Amniotic stem cell (primary cell): ENCODE results near the gene PALM2AKAP2.

Experiments used
- DNase-seq: peaks from one replicate; lab custom pipeline; 2025; lab: John Stamatoyannopoulos, UW

PALM2AKAP2 gene

DNA sequence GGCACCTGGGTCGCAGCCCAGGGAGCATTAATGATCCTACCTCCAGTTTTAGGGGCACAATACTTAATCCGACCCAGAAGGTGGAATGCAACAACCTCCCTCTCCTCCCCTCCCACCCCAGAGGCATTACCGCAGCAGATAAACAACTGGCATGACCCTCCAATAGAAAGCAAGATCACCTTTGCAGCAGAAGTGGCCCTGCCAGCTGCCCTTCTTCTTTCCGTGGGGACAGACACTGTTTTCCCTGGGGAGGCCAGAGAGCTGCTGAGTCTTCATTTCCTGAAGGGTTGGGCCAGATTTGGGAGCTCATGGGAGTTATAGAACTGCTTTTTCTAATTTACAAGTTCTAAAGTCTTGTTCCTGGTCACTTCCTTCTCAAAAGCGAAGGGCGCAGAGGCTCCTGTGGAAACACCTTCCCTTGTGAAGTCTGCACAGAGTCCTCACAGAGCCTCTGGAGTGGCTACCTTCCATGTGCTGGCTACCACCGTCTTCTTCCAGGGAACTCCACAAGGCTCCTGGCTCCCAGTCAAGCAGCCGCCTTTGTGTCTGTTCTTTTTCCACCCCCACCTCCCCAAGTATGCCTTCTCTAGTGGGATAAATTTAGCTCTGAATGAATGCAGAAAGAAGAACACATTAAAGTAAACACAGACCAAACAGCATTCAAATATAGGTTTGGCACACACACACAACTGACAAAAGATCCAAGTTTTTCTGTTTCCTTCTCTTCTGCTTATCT is 8.0 kb upstream of the PALM2AKAP2 start:
- DNase-seq: no peak

DNA sequence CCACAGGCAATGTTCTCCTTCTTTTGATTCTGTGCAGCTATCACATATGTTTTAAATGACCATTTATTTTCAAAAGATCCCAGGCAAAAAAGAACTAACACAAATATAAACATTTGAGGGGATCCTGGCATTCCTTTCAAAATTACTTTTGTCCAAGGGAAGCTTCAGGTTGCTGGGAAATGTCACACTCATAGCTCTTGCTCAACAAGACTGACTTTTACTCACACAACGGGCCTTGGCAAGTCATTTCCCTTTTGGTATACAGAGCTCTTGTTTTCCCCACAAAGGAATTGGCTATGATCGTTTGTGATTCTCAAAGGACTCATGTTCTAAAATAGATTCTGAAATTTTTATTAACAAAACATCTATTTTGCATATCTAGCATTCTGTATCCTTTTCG is 4.5 kb upstream of the PALM2AKAP2 start:
- no peak for DNase-seq

DNA sequence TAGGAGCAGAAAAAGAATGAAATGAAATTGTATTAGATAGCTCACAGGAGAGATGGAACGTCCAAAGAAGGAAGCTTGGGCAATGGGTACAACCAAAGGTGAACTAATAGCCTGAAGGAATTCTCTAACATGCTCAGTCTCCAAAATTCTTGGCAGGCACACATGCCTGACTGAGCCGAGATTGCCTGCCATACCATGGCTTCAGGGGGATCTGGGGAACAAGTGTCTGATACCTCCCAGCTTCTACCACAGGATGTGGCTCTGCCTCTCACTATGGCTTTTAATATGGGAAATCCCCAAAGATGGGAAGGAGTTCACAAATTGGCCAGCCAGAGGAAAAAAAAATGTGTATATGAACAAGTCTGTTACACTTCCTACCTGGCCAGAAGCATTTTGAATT is 3.6 kb upstream of the PALM2AKAP2 start:
- DNase-seq: no peak

DNA sequence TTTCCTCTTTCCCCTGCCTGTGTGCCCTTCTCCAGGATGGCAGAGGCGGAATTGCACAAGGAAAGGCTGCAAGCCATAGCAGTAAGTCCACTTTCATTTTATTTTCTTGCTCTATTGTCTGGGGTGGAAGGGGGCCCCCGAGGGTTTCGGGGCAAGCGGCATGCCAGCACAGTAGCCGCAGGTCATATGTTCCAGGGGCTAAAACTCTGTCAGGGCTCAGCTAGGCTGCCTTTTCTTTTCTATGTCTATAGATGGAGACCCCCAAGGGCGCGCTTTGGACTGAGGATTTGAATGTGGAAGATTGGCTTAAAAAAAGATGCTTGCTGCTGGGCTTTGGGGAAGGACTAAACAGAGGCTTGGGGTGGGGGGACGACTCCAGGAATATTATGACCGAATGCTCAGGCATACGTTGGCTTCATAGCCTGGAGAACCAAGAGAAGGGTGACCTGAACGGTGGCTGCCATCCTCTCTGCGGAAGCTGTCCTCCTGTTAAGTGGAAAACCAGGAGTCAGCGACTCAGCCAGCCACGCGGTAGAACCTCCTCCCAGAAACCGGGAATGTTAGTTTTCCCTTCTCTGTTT is 545 bp downstream of the PALM2AKAP2 start:
- no peak for DNase-seq

DNA sequence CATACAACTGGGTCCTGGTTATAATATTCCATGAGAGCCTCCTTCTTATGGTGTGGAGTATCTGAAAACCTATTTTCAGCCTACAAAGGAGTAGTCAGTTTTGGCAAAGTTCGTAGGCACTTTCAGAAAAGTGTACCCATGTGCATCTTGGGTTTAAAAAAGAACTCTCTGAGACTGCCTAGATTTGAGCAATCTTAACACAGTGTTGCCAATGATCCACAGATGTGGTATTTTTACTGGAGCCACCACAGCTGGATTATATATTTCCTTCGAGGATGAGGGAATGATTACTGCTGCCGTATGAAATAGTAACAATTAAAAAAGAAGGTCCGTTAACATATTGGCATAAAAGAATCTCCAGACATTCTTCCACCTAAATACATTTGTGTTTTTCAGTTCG is 1.1 kb downstream of the PALM2AKAP2 start:
- no peak for DNase-seq

DNA sequence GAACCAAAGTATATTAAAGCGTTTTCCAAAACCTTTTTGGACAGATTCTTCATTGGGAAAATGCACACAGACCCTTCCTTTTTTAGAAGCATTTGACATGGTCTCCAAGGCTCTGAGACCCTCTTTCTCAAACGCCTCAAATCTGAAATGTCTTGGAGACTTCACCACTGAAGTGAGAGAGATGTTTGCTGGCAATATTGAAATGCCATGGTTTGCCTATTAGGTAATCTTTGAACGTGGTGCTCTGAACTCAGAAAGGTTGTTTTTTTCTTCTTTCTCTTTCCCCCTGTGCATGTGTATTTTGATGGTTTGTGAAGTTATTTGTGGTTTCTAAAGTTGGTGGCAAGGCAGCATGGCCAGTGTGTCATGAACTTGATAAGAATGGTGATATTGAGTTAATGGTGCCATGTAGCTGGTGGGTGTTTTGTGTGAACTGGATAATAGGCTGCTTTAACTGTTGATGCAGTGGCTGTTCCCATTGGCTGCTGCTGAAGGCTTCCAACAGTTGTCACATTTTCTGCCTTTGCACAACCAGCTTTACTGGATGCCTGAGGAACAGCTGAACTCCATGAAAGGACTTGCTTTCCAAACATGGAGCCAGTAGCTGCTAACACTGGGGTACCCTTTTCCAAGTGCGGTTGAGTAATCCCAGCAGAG is 1.7 kb downstream of the PALM2AKAP2 start:
- DNase-seq: no peak

DNA sequence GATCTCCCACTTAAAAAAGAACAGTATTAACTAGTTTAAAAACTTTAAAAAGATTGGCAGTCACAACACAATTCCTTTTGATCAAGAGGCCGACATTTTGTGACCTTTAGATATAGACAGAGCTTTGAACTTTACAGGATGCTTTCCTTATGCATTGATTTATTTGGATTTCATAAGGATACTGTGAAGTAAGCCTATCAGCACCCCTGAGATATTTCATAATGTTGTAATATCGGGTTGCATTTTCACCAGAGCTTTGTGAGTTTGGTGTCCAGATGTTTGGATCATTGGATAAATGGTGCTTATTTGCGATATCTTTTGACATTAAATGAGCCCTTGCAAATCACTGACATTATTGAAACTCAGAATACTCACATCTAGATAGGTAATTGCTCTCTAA is 7.7 kb downstream of the PALM2AKAP2 start:
- no peak for DNase-seq

DNA sequence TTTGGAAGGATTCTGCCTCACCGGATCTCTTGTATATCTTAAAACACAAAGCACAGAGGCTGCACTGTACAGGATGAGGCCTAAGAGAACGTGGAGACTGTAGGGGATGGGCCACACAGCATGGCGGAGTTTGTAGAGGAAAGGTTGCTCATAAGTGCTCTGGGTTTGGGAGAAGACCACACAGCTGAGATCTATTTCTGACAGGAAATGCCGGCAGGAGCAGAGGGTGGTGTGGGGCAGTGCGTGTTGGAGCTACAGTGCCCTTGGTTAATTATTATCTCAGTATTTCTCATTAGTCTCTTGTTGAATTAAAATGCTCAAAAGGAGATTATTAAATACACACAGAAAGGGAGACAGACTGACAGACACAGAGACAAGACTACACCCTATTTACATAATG is 9.6 kb downstream of the PALM2AKAP2 start:
- DNase-seq: no peak

DNA sequence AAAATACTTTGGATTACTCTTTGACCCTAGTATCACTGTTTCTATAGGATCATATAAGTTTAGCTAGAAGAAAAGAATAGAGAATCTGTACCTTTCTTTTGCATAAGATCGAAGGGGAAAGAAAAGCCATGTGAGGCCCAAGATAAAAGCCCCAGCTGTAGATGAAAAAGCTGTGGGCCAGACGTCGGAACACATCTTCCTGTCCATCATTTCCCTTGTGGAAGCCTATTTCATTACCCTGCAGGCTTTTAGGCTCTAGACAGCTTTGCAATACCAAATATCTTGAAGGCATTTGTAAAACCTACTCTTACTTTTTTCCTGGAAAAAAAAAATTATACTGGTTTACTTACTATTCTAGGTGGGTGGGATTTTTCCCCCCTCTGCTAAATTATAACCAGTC is 10.0 kb downstream of the PALM2AKAP2 start:
- DNase-seq: no peak

DNA sequence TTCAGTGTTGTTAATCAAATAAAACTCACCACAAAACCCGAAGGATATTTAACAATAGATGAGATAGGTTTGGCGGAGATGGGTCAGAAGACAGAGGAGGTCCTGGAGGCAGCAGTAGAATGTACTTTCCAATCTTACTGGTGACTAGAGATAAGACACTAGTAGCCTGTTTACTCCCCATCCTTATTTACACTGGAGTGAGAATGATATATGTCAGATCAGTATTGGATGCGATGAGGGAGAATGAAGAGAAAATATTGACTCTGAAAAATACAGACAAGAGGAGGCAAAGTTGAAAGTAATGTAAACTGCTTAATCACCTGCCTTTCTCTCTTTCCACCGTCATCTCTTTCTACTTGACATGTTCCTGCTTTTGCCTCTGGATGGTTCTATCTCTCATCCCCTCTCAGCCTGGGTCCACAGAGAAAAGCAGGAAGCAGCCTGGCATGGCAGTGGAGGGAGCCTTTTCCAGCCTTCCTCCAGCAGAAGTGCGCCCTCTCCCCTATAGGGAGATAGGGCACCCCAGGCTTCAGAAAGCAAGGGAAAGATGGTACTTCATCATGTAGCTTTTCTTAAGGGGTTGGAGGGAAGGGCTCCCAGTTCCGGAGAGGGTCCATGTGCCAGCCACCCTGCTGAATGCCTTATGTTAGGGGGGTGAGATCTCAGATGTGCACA is 11.1 kb downstream of the PALM2AKAP2 start:
- DNase-seq: no peak

DNA sequence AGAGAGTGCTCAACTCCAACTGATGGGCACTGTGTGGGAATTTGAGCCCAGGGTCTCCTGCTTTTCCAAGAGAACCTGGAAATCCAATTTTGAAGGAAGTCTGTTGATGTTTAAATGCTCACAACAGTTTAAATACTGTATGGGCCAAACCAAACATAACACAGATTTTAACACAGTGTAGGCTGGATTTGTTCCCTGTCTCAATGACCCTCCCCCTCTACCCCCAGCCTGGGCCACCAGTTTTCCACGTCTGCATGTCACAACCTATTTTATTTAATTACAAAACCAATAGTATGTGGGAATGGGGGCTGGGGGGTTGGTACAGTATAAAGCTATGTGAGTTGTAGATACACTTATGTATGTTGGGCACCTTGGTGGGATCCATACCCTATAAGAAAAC is 11.7 kb downstream of the PALM2AKAP2 start:
- no peak for DNase-seq

DNA sequence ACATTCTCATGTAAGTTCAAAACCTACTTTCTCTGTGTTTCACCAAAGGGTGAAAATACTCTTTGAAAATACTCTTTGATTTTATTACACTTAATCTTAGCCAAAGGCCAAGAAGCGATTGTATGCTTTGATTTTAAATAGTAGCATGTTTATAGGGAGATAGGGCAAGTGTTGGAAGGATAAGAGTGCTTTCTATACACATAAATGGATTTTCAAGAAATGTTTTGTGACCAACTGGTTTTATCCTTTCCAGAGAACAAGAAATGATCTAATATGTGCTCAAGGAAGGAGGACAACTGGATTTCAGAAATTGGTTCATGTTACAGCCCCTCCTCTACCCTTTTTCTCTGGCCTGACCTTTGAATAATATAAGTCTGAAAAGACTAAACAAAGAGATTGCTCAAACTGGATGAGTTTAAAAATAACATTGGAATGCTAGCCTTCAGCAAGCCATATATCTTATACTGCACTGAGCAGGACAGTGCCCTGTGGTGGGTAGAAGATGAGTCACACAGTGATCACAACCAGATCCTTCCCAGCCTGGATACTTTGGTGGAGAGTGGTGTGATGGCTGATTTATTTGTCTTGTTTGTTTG is 13.1 kb downstream of the PALM2AKAP2 start:
- peak; percentile 70 for DNase-seq

DNA sequence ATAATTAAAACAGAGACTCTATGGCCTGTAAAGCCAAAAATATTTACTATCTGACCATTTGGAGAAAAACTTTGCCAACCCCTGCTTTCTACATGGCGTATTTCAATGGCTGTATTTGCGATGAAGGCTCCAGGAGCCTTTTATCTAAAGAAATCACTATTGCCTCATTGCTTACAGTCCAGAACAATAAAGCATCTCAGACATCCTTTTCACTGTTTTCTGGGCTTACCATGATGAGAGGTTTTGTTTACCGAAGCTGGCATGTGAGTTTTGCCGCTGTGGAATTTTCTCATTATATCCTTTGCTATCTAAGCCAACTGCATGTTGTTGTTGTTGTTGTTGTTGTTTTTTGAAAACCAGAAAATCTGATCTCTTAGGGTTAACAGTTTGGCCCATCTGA is 13.9 kb downstream of the PALM2AKAP2 start:
- no peak for DNase-seq

DNA sequence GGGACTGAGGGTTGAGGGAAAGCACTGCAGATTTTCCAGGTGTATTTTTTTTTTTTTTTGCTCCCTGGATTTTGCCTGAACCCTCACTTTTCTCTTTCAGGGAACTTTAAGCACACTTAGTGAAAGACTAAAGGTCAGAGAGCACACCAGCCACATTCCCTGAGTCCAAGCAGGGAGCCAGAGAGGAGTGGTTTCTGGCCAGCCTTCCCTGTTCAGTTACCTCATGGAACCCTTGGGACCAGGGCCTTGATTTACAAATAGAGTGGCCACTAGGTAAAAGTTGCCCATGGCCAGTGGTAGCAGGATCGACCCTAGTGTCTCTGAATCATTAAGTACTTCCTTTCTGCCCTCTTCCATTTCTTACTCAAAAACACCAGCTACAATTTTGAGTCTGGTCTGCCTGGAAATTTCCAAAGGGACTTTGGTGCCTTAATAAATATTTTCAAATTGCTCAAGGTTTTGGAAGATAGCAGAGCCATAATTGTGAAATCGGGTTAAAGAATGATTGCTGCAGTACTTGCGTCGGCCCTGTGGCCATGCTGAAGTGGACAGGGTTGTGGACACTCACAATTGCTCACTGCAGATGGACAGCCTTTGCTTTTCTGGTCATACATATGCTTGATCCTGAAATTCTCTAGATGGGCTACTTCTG is 14.5 kb downstream of the PALM2AKAP2 start:
- no peak for DNase-seq

DNA sequence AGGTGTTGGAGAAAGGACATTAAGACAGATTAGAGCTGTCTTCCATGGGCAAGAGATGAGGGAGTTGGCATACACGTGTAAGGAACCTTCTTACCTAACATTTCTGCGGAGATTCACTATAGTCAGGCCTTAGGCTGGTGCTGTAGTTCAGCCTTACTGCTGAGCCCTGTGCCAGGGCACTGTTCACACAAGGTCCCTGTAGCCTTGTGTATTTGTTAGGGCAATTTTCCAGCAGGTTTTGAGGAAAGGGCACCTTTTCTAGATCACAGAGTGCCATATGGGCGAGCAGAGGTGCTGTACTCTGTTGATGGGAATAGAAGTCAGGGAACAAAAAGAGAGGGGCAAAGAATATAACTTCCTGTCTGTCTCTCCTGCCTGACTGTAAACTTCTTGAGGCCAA is 15.6 kb downstream of the PALM2AKAP2 start:
- DNase-seq: no peak

DNA sequence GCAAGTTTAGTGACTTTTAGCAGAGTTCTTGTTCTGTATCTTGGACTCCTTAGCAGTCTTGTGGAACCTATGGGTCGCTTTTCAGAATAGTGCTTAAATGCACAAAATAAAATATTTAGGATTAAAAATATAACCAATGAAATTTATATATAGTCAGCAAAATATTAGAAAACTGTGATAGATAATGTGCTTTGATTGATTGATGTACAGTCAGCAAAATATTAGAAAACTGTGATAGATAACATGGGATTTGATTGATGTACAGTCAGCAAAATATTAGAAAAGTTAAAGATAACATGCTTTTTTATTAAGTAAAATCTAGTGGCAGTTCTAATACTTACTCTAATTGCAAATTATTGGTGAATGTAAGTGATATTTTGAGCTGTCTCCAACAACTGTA is 16.1 kb downstream of the PALM2AKAP2 start:
- no peak for DNase-seq

DNA sequence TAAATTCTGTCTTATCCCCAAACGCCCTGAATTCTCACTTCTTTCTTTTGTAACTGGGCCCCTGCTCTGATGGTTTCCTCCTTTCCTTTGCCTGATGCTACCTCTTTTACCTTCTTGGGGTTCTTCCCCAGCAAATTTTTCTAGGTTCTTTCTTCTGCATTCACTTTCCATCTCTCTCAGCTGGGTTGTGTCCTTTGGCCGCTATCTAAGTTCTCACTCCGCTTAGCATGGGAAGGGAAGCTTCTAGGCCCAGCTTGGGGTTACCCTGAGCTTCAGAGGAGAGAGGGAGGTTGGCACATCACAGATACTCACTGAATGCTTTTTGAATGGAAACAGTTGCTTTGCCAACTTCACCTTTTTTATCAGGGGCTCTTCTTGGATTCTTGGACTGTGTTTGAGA is 17.0 kb downstream of the PALM2AKAP2 start:
- no peak for DNase-seq

DNA sequence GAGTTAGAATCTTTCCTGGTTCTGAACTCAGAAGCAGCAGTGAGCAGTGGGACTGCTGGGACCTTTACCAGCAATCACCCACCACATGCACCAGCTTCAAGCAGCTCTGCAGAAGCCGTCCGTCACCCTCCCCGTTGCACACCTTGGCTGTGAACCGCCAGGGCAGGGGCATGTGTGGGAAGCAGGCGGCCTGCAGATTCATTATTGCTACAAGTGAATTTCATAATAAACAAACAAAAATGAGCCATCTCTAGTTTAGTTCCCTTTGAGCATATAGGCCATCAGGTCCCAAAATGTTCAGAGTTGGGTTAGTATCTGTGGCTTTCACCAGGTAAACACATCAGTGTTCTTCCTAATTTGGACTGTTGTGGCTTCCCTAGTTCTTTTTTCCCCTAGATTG is 17.5 kb downstream of the PALM2AKAP2 start:
- no peak for DNase-seq

DNA sequence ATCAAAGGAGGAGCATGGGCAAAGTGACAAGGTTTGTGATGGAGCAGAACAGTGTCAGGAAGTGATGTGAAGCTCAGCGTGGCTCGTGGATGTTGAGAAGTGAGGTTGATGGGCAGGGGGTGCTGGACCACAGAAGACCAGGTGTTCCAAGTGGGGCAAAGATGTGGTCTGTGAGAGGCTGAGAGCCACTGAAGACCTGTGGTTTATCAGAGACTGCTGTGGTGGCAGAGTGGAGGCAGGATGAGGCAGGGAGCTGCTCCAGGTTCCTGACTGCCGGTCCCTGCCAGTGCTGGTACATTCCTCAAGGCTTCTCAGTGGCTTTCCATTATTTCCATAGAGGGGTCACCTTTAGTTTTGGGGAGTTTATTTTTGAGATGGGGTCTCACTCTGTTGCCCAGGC is 19.1 kb downstream of the PALM2AKAP2 start:
- DNase-seq: no peak

DNA sequence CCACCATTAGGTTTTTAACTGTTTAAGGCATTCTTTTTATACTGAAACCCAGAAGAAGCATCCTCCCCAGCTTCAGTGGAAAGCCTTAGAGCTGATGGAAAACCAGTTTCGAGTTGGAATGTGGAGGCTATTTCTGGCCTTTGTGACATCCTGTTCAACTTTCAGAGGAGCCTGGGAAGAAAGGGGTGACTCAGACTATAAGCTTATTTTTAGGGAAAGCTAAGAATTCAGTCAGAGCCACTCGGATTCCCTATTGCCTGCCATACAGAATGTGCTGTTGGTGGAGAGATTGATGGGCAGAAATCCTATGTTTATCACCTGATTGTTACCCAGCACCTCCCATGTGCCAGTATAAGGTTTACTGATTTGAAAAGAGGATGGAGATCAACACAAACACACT is 19.8 kb downstream of the PALM2AKAP2 start:
- DNase-seq: no peak

DNA sequence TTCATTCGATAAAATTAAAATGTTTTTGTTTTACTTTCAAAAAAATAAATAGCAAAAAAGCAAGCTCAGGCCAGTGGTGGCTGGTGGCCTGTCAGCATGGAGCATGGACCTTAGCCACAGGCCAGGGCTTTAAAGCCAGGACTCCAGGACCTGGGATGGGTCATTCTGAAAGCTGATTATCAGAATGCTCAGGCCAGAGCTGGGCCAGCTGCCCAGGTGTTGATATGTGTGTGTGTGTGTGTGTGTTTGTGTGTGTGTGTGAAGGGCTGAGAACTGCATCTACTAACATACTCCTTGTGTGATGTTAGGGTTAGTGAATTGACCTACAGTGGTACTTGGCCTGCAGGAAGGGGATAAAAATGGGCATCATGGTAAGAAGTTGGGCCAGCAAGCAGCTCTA is 21.5 kb downstream of the PALM2AKAP2 start:
- DNase-seq: no peak

DNA sequence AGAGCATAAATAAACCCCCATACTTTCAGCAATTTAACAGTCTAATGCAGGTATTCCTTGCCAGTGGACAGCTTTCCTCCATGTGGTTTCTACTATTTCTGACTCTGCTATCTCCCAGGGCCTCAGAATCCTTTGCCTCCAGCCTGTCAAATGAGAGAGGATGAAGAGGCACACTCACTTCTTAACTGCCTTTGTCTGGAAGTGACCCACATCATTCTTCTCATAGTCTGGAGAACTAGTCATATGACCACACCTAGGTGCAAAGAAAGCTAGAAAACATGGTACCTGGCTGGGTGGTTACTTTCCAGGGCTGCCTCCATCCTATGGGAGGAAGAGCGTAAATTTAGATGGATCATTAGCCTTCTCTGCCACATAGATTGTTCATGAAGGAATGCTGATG is 22.5 kb downstream of the PALM2AKAP2 start:
- DNase-seq: no peak
